Amygdala (tissue), 56 donors: ENCODE measurements around the gene PCDHGA9.
"Not testable (repeated sequence)": the region's sequence is repeated elsewhere in the genome, so short reads cannot be mapped to it uniquely, and the experiment has no call there.

Experiments used
- DNase-seq, 56 donors: peaks; one replicate each; lab custom pipeline; 2025; lab: John Stamatoyannopoulos, UW

The PCDHGA9 gene

GRCh38 chr5:141411575-141411974 is 9.0 kb downstream of the PCDHGA9 start:
- no peak for DNase-seq

- peak in 1 of 56 donors; percentile 26 for DNase-seq
Observed at GRCh38 chr5:141412854-141413539, 10.4 kb downstream of the PCDHGA9 start, which contains the start of gene PCDHGA10. TSS of gene PCDHGA10 (plus strand) at chr5:141412987. CDS start at chr5:141413176, 189 bp downstream.

- no peak for DNase-seq
Observed at GRCh38 chr5:141413540-141414069, 11.0 kb downstream of the PCDHGA9 start.

DNA sequence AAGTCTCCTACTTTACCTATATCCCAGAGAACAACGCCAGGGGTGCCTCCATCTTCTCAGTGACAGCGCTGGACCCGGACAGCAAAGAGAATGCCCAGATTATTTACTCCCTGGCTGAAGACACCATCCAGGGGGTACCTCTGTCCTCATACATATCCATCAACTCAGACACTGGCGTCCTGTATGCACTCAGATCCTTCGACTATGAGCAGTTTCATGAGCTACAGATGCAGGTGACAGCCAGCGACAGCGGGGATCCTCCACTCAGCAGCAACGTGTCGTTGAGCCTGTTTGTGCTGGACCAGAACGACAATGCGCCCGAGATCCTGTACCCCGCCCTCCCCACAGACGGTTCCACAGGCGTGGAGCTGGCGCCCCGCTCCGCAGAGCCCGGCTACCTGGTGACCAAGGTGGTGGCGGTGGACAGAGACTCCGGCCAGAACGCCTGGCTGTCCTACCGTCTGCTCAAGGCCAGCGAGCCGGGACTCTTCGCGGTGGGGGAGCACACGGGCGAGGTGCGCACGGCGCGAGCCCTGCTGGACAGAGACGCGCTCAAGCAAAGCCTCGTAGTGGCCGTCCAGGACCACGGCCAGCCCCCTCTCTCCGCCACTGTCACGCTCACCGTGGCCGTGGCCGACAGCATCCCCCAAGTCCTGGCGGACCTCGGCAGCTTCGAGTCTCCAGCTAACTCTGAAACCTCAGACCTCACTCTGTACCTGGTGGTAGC is 12.1 kb downstream of the PCDHGA9 start:
- DNase-seq: not testable (repeated sequence)

- DNase-seq: not testable (repeated sequence)
Observed at GRCh38 chr5:141415275-141415618, 12.7 kb downstream of the PCDHGA9 start.

GRCh38 chr5:141417494-141418172 is 15.1 kb downstream of the PCDHGA9 start, which contains the start of gene PCDHGB7:
TSS of gene PCDHGB7 (plus strand) at chr5:141417677. CDS start at chr5:141417860, 183 bp downstream.
- DNase-seq: peak in 13 of 56 donors; percentile 5 to 59 (median 29)

DNA sequence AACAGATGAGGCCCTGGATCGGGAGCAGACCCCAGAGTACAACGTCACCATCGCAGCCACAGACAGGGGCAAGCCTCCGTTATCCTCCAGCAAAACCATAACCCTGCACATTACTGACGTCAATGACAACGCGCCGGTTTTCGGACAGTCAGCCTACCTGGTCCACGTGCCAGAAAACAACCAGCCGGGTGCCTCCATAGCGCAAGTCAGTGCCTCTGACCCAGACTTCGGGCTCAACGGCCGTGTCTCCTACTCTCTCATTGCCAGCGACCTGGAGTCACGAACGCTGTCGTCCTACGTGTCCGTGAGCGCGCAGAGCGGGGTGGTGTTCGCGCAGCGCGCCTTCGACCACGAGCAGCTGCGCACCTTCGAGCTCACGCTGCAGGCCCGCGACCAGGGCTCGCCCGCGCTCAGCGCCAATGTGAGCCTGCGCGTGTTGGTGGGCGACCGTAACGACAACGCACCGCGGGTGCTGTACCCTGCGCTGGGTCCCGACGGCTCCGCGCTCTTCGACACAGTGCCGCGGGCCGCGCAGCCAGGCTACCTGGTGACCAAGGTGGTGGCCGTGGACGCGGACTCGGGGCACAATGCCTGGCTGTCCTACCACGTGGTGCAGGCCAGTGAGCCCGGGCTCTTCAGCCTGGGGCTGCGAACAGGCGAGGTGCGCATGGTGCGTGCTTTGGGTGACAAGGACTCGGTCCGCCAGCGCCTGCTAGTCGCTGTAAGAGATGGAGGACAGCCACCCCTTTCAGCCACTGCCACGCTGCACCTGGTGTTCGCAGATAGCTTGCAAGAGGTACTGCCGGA is 16.7 kb downstream of the PCDHGA9 start:
- DNase-seq: no peak

- DNase-seq: no peak
Observed at GRCh38 chr5:141420855-141421488, 18.4 kb downstream of the PCDHGA9 start, which contains the start of gene PCDHGA11. TSS of gene PCDHGA11 (plus strand) at chr5:141421051. CDS start at chr5:141421228, 177 bp downstream.

DNA sequence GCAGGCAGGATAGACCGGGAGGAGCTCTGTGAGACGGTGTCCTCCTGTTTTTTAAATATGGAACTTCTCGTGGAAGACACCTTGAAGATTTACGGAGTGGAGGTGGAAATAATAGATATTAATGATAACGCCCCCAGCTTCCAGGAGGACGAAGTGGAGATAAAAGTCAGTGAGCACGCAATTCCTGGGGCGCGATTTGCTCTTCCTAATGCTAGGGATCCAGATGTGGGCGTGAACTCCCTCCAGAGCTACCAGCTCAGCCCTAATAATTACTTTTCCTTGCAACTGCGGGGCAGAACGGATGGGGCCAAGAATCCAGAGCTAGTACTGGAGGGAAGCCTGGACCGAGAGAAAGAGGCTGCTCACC is 18.9 kb downstream of the PCDHGA9 start:
- DNase-seq: no peak

- DNase-seq: no peak
Observed at GRCh38 chr5:141422742-141423291, 20.2 kb downstream of the PCDHGA9 start.

DNA sequence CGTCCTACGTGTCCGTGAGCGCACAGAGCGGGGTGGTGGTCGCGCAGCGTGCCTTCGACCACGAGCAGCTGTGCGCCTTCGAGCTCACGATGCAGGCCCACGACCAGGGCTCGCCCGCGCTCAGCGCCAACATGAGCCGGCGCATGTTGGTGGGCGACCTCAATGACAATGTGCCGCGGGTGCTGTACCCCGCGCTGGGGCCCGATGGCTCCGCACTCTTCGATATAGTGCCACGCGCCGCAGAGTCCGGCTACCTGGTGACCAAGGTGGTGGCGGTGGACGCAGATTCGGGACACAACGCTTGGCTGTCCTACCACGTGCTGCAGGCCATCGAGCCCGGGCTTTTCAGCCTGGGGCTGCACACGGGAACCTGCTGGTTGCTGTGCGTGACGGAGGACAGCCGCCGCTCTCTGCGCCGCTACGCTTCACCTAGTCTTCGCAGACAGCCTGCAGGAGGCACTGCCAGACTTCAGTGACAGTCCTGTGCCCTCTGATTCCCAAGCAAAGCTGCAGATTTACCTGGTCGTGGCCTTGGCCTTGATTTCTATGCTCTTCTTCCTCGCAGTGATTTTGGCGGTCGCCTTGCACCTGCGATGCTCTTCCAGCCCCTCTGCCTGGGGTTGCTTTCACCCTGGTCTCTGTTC is 25.3 kb downstream of the PCDHGA9 start:
- no peak for DNase-seq

- peak in 6 of 56 donors; percentile 14 to 37 (median 23) for DNase-seq
Observed at GRCh38 chr5:141430332-141431113, 27.9 kb downstream of the PCDHGA9 start, which contains the start of gene PCDHGA12. TSS of gene PCDHGA12 (plus strand) at chr5:141430507. CDS start at chr5:141430760, 253 bp downstream.

- no peak for DNase-seq
Observed at GRCh38 chr5:141431286-141431685, 28.7 kb downstream of the PCDHGA9 start.

DNA sequence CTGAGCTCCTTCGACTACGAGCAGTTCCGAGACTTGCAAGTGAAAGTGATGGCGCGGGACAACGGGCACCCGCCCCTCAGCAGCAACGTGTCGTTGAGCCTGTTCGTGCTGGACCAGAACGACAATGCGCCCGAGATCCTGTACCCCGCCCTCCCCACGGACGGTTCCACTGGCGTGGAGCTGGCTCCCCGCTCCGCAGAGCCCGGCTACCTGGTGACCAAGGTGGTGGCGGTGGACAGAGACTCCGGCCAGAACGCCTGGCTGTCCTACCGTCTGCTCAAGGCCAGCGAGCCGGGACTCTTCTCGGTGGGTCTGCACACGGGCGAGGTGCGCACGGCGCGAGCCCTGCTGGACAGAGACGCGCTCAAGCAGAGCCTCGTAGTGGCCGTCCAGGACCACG is 29.7 kb downstream of the PCDHGA9 start:
- DNase-seq: not testable (repeated sequence)

DNA sequence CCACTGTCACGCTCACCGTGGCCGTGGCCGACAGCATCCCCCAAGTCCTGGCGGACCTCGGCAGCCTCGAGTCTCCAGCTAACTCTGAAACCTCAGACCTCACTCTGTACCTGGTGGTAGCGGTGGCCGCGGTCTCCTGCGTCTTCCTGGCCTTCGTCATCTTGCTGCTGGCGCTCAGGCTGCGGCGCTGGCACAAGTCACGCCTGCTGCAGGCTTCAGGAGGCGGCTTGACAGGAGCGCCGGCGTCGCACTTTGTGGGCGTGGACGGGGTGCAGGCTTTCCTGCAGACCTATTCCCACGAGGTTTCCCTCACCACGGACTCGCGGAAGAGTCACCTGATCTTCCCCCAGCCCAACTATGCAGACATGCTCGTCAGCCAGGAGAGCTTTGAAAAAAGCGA is 30.1 kb downstream of the PCDHGA9 start:
- not testable (repeated sequence) for DNase-seq

DNA sequence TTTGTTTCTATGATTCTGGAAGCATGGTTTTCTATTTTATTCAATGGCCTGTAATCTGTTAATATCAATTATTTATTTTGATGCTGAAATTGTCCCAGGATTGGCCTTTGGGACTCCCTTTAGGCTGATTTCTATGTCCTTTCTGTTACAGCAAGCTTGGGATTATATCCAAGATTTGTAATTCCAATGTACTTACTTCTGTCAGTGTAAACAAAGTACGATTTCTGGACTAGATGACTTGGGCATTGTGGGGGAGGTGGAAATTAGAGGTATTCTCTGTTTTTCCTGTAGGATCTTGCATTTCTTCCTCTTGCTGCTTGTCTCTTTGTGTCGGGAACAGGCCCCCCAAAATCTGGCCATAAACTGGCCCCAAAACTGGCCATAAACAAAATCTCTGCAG is 31.4 kb downstream of the PCDHGA9 start:
- DNase-seq: no peak

DNA sequence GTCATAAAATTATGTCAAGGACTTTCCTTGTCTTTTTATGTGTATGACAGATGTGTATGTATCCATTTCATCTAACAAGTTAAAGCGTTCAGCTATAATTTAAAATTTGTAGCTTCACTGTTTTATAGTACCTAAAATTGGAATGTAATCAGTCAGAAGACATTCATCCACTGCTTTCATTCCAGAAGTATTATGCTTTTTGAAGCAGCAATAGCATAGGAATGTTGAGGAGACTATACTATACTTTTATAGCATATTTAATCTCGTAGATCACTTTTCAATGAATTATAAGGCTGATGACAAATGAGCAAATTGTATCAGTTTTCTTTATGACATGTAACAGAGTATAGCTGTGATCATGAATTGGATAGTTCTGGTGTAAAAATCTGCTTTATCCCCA is 34.6 kb downstream of the PCDHGA9 start:
- DNase-seq: no peak
